Measurements from ENCODE around the gene DENND4C.
"Not testable (repeated sequence)": the region's sequence is repeated elsewhere in the genome, so short reads cannot be mapped to it uniquely, and the experiment has no call there.

DENND4C gene

GRCh38 chr9:19230355-19231125 is at the start of gene DENND4C:
TSS of gene DENND4C (plus strand) at chr9:19230693. CDS start at chr9:19276175, 45,482 bp downstream.
- DNase-seq = peak; percentile 95

GRCh38 chr9:19180991-19181390 is 49.5 kb upstream of the DENND4C start:
- no peak for DNase-seq

DNA sequence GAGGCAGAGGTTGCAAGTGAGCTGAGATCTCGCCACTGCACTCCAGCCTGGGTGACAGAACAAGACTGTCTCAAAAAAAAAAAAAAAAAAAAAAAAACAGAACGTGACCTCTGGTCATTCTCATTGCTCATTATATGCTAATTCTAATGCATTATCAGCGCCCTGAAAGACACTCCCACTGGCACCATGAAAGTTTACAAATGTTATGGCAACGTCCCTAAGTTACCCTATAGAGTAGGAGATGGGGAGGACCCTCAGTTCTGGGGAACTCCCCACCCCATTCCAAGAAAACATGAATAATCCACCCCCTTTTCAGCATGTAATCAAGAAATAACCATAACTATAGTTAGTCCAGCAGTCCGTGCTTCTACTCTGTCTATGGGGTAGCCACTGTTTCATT is 48.9 kb upstream of the DENND4C start:
- peak; percentile 52 for DNase-seq

- peak; percentile 90 for DNase-seq
These were observed 46.2 kb upstream of the DENND4C start for GRCh38 chr9:19184144-19184917.

DNA sequence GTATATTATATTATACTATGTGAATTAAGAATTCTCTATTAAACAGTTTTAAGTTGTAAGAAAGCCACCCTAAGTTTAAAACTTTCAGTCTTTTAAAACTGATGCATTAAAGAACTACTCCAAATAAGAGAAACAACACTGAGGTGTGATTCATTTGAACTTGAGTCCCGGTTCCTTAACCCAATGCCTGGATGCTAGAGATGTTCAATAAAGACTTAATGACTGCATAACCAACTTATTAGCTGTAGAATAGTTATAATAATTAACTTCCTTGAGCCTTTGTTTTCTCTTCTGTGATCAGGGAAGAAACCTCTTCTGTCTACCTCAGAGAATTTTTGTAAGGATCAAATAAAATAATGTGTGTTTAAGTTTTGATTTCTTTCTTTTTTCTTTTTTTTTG is 45.3 kb upstream of the DENND4C start:
- DNase-seq = no peak

- DNase-seq = peak; percentile 75
These were observed 44.3 kb upstream of the DENND4C start for GRCh38 chr9:19186232-19186631.

DNA sequence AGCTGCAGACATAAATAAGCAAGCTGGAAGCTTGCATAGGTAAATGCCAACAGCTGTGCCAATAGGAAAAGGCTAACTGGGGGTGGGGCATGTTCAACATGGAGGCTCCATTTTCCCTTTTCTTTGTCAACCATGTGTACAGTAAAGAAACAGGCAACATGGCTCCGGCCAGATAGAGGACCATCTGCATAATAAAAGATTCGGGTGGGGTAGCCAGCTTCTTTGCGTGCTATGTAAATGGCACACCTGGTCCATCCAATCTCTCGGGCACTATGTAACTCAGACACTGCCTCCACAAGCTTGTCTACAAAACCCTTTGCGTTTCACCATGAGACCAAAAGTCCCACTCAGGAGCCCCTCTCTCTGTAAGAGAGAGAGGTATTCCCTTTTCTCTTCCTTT is 41.7 kb upstream of the DENND4C start:
- DNase-seq = no peak

- no peak for DNase-seq
These were observed 38.1 kb upstream of the DENND4C start for GRCh38 chr9:19192202-19193028.

- DNase-seq = no peak
These were observed 37.5 kb upstream of the DENND4C start for GRCh38 chr9:19193029-19193324.

GRCh38 chr9:19193358-19193973 is 37.0 kb upstream of the DENND4C start:
- not testable (repeated sequence) for DNase-seq

DNA sequence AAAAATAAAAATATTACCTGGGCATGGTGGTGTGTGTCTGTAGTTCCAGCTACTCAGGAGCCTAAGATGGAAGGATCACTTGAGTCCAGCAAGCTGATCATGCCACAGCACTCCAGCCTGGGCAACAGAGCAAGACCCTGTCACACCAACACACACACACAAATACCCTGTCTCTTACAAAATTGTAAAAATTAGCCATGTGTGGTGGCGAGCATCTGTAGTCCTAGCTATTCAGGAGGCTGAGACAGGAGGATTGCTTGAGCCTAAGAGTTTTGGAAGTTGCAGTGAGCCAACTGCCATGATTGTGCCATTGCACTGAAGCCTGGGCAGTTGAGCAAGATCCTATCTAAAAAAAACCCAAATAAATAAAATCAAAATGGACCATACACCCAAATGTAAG is 32.1 kb upstream of the DENND4C start:
- no peak for DNase-seq

DNA sequence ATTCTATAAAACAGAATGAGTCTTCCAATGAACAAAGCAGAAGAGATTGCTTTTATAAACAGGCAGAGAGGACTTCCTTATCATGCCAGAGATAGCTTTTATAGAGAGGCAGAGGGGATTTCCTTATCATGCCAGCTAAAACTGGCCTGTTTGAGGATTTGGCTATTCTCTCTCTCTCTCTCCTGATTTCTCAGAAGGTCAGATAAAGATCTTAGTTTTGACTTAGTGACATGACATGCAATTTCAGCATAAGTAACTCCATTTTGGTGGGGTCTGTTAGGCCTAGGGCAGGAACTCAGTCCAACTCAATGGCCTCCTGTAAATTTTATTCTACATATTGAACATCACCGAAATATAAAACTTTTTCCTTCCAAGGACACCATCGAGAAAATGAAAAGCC is 31.5 kb upstream of the DENND4C start:
- DNase-seq = no peak

GRCh38 chr9:19200229-19200628 is 30.3 kb upstream of the DENND4C start:
- DNase-seq = no peak

DNA sequence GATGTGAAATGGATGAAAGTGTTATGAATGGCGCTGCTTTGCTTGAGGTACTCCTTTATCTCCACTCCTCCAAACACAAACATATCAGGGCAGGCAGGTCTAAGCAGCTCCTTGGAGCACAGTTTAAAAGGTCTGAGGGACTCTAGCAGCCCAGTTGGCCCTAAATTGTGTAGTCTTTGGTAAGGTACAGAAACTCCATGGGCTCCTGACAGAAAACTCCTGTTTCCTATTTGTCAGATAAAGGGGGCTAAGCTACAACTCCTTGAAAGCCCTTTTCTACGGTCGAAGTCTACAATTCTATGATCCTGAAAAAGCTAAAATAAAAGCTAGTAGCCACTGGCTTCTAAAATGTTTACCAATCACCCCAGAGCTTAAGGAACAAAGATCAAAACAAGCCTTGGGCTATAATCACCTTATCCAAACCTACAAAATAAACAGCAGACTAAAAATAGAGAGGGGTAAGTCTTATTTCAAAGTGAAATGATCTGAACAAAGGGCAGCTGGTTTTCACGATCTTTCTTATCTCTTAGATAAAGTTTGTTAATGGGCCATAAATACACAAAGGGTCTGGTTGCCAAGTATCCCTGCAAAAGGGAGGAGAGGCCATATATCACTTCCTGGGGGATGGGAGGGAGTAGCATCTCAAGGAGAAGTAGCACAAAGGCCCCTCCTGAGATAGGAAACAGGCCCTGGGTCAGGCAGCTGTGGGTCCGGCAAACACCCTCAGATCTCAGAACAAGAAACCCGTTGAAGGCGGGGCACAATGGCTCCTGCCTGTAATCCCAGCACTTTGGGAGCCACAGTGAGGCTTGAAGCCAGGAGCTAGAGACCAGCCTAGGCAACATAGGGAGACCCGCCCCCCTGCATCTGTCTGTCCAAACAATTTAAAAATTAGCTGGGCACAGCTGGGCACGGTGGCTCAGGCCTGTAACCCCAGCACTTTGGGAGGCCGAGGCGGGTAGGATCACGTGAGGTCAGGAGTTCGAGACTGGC is 28.3 kb upstream of the DENND4C start:
- DNase-seq = no peak

DNA sequence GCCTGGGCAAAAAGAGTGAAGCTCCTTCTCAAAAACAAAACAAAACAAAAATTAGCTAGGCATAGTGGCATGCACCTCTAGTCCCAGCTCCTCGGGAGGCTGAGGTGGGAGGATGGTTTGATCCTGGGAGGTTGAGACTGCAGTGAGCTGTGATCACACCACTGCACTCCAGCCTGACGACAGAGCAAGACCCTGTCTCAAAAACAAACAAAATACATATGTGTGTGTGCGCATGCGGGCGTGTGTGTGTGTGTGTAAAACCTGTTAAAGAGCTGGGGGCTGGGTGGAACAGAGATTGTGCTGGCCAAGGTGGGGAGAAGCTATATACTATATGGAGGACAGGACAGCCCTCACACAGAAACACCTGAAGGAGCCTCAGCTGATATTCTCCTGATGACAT is 27.4 kb upstream of the DENND4C start:
- no peak for DNase-seq

DNA sequence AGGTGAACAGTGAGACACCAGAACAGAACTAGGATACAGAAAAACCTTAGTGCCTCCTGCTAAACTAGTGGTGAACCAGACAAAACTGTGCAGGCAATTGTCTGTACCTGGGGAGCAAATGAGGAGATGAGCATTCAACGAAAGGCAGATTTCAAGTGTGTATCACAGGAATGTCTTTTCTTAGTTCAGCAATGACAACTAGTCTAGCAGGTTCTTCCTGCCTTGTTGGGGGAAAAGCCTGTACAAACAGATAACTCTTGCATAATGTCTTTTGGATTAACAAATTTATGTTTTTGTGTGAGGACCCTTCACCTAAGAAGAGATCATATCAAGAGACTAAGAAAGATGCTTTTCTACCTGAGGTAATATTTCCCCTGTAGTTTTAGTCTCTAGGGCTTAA is 21.8 kb upstream of the DENND4C start:
- DNase-seq = no peak

DNA sequence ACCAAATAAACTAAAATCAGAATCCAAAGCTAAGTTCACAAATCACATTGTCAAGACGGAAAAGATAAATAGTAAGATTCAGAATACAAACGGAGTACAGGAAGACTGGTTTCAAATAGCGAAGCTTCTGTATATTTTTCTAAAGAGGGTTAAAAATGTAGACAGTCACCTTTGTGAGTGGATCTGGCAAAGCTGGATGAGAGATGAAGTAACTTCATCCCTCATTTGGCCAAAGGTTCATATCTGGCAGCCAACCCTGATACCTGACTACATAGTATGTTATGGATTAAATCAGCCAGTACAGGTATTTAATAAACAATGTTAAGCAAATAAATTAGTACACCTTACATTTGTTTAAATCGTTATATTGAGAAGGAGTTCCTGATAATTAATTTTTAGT is 21.3 kb upstream of the DENND4C start:
- DNase-seq = no peak

DNA sequence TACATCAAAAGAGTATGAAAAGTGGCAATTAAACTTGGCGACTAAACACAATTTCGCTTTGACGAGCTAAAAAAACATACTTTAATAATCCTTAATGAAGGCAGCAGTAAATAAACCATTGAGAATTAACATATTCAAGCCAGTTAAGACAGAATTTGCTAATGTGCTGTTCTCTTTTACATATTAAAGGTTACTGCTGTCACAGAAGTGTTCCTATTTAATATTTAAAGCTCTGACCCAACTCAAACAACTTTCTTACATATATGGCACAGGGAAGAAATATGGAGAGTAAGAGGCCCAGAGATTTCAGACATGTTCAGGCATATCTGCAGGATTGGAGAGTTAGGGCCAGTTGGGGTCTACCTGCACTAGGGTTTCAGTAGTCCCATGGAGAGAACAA is 16.7 kb upstream of the DENND4C start:
- no peak for DNase-seq

DNA sequence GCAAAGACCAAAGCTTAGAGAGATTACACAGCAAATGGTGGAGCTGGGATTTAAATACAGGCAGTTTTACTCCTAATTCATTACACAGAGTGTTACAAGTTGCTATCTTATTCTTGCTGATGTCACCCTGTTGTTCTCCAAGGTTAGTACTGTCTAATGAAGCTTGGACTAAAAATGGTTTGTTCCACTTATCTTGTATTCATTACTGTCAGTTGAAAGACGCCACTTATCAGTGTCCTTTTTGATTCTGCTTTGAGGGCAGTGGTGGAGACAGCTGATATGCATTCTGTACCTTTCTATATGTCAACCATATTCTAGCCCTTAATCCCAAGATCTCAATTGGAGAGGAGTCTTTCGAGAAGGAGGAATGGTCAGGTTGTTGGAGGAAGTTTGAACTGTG is 14.0 kb upstream of the DENND4C start:
- DNase-seq = no peak

DNA sequence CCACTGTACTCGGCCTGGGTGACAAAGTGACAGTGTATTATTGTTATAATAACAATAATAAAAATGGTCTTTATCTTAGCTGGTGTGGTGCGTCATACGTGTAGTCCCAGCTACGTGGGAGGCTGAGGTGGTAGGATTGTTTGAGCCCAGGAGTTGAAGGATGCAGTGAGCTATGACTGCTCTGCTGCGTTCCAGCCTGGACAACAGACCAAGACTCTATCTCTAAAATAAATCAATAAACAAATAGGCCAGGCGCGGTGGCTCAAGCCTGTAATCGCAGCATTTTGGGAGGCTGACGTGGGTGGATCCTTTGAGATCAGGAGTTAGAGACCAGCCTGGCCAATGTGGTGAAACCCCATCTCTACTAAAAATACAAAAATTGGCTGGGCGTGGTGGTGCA is 9.2 kb upstream of the DENND4C start:
- DNase-seq = no peak

DNA sequence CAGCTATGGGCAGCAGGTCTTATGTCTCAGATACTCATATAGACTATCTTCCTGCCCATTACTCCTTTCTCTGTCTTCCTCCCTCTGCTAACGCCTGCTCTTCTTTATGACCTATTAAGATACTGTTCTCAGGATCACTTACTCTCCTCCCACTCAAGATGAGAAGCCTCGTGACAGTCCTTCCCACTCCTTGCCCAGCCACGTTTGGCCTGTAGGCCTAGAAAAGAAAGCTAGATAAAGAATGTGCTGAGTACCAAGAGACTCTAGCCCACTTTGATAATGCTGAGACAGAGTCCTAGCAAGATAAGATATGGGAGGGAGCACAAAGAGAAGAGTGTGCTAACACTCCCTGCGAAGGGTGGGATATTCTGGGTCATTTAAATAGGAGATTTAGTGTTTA is 6.8 kb upstream of the DENND4C start:
- peak; percentile 66 for DNase-seq

GRCh38 chr9:19224563-19224962 is 5.9 kb upstream of the DENND4C start:
- no peak for DNase-seq

All from suppressor macrophage treated with lipopolysaccharide for 4 hours (primary cell).